GM19397 (cell line): ENCODE results near the gene GNB2.

Source experiments
- ATAC-seq: cut with Tn5 transposase; IDR thresholded peaks from one replicate; pipeline ENCODE4 v1.9.1; 2021; ENCODE audit warnings: mild to moderate bottlenecking, moderate library complexity; ENCODE audit not compliant: unreplicated experiment

GNB2 gene

DNA sequence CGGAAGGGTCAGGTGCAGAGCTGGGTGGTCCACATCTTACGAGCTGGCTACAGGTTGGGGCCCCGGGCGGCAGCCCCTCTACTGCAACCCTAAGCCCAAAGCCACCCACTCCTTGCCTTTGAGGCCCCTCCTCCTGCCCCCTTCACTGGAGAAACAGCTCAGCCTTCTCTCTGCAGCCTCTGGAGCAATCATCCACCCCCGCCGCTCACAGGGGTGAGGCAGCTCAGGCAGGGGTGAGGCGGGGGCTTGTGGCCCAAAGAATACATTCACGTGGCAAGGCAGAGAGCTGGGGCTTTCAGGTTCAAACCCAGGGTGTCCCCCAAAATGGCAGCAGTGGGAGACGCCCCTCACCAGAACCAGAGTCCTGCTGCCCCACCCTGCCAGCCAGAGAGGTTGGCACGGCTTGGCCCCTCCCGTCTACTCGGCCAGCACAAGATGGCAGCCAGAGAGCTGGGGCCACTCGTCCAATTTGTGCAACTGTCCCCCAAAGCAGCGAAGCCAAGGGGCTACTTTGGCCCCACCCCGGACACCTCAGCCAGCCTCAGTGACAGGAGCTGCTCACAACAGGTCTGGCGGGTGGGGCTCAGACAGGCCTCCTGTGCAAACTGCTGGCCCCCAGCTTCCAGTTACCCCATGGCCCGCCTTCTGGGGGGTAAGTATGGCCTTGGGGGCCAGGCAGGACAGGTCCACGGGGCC is 7.2 kb downstream of the GNB2 start:
- ATAC-seq: no peak

DNA sequence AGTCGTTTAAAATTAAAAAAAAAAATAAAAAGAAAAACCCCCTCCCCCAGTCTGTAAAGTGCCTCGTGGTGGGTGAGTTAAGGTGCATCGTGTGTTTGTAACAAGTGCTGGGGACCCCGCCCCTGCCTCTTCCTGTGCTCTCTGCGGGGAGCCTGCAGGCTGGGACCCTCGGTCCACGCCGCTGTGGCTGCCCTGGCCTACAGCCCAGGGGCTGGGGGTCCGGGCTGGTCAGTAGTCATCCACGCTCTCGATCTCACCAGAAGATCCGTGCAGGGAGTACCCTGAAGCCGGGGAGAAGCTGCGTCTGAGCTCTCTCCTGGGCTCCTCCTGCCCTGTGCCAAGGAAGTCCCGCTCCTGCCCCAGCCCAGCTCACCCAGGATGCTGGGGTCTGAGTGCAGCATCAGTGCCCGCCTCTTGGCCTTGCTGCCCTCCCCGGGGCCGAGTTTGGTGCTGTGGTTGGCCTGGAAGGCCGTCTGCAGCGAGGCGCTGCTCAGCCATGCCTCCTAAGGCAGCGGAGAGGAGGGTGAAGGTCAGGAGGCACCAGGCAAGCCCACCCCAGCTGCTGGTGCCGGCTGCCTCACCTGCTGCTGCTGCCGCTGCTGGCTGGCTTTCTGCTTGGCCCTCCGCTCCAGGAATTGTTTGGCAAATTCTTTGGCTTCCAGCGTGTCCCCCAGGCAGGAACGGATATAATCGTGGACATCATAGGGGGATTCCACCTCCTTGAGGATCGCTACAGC is 8.1 kb downstream of the GNB2 start:
- no peak for ATAC-seq

DNA sequence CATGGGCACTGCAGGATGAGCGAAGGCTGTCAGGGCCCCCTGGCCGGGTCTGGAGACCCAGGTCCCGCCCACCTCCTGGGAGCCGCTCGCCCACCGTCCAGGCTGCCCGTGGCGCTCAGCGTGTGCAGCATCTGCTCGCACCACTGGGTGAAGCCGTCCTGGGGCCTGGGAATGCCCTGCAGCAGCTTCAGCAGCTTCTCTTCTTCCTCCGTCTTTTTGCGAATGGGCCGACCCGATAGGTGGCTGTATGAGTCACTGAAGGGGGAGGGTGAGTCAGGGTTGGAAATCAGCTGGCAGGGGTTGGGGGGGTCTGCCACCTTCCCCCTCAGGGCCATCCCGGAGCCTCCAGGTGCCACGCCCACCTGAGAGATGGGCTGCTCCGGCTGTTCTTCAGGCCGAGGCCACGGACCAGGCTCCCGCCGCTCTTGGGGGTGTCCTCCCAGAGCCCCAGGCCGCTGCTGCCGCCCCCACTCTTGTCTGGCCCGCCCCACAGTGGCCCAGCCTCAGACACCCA is 8.7 kb downstream of the GNB2 start:
- no peak for ATAC-seq

DNA sequence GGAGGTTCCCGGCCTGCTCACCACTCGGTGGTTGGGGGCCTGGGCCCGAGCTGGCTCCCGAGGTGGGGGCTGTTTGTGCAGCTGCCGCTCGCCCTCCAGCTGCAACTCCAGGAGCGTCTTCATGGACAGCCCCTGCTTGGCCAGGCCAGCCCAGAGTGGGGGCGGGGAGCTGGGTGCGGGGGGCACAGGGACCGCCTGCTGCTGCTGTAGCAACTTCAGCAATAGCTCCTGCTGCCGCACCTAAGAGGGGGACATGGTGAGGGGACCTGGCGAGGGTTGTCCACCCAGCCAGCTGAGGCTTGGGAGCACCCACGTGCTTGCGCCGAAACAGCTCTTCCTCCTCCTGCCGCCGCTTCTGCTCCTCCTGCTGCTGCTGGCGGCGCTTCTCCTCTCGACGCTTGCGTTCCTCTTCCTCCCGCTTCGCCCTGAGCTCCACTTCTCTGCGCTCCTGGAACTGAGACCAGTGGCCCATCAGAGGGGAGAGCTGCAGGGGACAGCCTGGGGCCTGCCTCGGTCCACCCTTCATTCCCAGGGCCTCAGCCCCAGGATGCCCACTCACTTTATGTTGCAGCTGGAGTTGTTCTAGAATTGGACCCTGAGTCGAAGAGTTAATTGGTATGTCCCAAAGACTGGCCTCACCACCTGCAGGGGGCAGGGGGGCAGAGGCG is 9.6 kb downstream of the GNB2 start:
- ATAC-seq: no peak

DNA sequence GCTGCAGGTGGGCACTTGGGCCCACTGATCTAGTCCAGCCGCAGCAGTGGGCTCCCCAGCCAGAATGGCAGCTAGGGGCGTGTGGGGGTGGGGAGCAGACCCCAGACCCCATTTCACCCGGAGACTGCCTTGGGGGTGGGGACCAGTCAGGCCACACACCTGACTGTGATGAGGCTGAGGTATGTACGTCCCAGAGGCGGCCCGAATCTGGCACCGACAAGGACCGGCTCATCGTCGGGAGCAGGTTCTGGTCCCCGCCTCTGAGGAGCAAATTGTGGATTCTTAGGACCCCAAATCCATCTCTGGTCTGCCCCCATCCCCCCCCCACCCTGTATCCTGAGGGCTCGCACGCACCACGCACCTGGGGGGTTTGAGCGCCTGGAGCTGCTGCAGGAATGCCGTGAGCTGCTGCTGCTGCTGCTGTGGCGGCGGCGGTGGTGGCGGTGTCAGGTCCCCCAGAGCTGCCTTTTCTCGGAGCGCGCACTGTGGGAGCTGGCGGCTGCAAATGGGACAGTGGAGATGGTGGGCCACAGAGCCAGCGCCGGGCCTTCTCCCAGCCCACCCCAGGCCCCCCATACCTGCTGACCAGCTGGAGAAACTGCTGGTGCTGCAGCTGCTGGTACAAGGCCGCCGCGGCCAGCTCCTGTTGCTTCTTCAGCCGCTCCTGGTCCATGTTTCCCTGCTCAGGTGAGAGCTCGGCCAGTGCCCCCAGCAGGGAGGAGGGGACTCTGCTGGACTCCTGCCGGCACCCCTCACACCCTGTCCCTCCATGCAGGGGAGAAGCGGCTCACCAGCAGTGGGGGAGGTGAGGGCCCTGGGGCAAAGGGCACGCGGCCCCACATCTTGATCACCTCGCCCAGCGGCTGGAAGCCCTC is 10.4 kb downstream of the GNB2 start:
- ATAC-seq: no peak

DNA sequence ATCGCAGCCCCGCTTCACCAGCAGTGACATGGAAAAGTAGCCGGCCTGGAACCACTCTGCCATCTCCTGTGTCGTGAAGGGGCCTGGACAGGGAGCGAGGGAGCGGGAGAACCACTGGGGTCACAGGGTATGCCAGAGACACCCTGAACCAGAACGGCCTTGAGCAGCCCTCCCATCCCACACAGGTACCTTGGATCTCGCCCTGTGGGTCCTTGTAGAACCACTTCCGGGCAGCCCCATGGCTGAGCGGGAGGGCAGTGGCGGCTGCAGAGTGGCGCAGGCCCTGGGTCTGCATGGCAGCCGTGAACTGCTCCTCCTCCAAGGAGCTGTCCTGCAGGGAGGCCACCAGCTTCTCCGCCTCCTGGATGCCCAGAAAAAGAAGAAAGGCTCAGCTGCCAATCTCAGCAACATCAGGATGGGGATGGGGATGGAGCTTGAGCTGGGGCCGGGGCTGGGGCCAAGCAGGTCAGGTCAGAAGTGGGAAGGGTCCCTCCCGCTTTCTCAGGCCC is 11.0 kb downstream of the GNB2 start:
- ATAC-seq: no peak

DNA sequence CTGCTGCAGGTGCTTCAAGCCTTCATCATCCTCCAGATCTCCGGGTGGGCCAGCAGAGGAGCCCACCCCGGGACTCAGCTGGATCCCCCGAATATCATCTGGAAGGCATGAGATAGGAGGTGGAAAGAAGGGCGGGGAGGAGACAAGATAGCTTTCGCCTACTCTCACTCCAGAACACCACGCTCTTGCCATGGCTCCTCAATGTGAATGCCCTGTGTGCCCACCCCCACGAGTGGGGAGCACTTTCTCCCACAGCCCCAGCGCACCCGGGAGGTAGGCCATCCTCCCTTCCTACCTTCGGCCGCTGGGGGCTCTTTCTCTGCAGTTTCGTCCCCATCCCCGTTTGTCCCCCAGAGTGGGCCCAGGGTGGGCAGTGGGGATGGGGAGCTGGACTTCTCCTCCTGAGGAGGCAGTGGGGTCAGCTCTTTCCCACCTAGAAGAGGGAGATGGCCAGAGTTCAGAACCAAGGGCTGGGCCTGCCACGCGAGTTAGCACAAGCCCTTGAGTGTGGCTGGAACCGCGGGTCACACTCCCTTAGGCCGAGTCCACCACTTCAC is 11.6 kb downstream of the GNB2 start:
- no peak for ATAC-seq

DNA sequence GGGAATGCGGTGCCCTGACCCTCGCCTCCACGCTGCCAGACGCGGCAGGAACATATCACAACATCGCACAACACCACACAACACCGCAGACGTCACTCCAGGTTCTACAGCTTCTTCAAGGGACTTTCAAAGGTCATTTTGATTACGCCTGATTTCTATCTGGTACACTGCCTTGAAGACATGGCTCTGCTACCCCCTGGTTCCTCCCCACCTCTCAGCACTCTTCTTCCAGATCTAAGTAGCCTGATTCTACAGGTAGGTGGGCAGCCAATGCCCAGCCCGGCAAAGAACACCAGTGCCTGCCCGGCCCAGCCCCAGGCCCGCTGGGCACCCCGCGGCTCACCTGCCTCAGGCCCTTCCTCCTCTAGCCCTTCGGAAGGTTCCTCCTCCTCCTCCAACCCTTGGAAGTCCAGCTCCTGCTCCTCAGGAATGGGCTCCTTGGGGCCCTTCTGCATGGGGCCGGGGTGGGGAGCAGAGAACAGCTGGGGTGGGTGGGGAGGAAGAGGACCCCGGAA is 12.1 kb downstream of the GNB2 start:
- no peak for ATAC-seq

DNA sequence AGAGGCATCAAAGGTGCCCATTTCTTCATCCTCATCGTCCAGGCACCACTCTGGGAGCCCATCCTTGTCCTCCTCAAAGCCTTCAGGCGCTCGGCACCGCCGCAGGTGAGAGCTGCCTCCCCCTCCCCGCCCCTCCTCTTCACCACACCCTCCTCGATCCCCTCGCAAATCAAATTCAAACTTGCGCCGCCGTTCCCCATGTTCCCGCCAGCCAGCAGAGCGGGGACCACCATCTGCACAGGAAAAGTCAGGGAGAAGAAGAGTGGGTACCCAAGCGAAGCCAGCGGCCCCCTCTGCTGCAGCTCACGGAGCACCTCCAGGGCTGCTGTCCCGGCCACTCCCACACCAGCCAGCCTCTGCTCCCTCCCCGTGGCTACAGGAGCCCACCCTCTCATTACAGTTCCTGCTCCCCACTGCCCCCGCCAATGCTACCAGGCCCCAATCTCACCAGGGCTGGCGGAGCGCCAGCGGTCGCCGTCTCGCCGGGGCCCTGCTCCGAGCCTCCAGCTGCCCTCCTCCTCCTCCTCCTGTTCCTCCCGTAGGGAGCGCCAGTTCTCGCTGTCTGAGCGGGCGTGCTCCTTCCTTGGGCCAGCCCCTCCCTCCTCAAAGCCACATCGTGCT is 12.8 kb downstream of the GNB2 start:
- no peak for ATAC-seq

DNA sequence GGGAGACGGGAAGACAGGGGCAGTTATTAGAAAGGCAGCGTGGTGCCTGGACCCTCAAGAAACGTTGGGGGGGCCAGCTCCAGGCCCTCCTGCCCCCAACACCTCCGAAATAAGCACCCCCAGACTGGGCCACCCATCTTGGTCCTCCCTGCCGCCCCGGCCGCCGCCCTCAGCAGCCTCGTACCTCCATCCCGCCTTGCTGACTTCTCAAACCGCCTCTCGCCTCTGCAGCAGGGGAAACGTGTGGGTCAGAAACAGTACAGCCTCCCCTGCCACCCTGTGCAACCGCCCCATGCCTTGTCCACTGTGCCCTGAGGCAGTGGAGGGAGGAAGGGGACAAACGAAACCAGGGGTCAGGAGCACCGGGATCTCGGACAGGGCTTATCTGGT is 13.3 kb downstream of the GNB2 start:
- ATAC-seq: no peak

DNA sequence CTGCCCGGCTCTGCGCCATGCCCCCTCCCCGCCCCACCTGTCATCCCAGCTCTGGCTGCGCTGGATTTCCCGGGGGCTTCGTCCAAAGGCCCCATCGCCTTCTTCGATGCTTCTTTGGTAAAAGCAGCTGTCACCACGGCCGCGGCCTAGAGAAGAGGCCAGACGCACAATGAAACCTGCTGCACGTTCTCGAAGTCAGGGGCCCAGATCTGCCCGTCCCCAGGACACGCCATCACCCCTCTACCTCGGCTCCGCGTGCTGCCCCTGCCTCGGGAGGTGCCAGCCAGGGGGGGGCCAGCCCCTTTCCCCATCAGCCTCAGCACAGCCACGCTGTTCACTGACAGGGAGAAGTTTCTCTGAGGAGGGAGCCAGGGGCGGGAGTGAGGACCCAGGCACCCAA is 13.7 kb downstream of the GNB2 start:
- no peak for ATAC-seq

DNA sequence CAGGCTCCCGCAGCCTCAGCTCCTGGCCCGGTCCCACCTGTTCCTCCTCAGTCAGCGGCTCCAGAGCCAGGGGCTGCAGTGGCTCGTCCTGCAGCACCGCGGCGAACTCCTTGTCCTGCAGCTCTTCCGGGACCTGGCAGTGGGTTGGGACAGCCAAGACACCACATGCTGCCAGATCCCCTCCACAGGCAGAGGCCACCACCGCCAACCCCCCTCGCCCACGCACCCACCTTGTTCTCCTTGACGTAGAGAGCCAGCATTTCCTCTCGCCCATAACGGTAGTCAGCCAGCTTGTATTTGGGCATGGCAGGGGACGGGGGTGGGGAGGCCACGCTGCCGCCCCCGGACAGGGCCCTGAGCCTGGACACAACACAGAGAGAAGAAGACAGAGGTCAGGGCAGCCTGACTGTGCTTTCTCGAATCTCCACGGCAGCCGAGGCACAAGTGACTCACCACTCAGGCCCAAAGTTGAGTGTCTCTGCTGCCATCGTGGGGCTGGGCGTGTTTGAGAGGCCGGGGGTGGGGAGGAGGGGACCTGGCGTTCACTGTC is 14.3 kb downstream of the GNB2 start:
- no peak for ATAC-seq

DNA sequence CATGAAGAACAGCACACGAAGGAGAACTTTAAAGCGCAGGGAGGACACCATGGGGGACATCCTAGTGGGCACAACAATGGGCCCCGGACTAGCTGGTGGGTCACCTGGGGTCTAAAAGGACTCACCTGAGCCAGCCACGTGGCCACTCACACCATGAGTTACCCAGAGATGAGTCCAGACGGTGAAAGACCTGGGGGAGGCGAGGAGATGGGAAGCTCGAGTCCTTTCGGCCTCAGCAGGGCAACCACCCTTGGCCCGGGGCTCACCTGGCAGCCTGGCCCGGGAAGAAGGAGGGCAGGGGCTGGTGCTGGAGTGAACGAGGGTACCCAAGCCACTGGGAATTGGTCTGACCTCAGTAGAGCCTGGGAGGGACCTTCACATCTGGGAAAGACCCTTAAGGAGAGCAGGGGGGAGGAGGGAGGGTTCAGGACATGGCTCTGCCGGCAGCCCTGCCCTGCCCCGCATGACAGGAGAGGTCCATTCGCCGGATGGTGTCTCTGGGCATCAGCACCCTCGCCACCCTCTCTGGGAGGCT is 14.9 kb downstream of the GNB2 start:
- no peak for ATAC-seq

DNA sequence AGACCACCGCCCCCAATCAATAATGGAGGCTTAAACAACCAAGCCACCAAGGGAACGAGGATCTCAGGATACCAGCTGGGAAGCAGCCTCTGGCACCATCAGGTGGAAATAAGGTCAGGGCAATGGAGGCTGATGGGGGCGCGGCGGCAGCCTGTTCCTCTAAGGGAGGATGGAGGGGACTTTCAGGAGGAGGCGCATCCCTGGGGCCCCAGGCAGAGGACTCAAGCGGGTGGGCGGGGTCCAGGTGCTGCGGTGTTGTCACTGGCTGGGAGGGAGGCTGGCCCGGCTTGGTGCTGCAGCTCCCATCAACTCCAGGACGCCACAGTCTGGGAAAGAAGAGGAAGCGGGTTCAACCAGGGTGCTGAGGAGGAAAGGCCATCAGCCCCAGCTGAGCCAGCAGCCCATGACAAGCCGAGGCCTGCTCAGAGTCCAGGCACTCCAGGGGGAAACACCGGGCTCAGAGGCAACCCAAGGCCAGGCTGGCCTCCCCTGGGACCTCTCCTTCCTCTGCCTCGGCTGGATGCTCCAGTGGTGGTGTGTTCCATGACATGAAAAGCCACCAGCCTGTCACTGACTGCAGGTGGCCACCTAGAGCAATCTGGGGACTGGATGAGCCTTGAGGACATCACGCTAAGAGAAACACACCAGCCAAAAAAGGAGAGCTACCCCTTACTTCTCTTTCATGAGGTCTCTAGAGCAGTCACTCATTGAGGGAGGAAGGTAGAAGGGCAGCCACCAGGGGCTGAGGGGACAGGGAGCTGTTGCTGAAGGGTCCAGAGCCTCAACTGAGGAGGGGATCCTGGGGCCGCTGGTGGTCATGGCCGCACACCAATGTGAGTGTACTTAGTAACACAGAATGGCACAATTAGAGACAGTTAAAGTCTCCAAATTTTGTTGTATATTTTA is 15.9 kb downstream of the GNB2 start:
- no peak for ATAC-seq

DNA sequence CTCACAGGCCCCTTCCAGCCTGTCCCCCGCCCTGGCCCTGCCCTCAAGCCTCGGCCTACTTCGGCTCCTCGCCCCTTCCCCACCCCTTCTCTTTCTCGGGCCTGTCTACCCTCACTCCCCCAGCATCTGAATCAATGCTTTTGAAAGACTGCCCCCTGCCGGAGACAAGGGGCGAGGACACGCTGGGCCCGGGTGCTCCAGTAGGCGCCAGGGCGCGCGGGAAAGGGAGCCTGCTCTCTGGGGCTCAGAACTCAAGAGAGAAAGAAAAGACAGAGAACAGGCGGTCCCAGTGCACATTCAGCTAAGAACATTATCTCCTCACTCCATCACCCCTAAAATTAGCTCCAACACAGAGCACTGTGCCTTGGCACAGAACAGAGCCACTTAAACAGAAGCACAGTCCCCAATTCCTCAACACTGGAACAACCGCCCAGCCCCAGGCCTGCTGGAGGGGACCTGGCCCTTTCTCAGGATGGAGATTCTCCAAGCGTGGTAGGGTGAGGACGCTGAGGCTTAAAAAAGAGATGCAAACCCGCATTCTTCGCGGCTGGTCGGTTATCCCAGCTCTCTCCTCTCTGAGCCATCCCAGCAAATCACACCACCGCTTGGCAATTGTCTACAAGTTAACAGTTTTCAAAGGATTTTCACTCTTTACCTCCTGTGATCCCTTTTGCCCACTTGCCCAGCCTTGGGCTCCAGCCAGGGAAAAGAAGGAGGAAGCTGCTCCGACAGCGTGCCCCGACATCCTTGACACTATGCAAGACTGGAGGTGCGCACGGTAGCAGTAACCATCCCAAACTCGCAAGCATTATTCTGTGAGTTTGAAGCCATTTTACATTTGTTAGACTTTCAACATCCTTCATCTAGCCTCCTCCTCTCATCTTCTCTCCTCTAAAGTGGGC is 18.4 kb downstream of the GNB2 start:
- ATAC-seq: no peak

DNA sequence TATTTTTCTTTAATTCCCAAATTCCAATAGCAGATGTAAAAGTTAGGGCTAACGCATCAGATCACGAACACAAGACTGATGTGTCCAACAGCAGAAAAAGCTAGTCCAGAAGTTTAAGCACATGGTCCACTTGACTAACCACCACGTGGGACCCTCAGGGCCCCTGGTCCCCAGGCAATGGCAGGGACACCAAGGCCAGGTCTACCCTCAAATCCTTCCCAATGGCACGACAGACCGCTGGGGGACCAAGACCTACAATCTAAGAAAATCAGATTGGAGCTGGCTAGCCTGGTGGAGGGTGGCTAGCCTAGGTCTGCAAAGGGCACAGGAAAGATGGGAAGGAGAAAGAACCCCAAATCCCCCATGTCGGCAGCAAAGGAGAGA is 19.0 kb downstream of the GNB2 start:
- no peak for ATAC-seq
